WTC11 (cell line): ENCODE measurements around the gene RGS14. TPM values are rescaled to one million over a fixed set of nuclear protein-coding genes. Genes with fewer than 3 reads are reported as not detected.
"Not testable (repeated sequence)": the region's sequence is repeated elsewhere in the genome, so short reads cannot be mapped to it uniquely, and the experiment has no call there.

Source experiments
- ATAC-seq: fragments of 200-7000 bp; cut with Tn5 transposase; 2 replicates; pipeline ENCODE4 v1.10.0; 2021; ENCODE audit warnings: mild to moderate bottlenecking, moderate library complexity
- CTCF ChIA-PET: fragments of 300-600 bp; sonication (Branson Sonifier 250); formaldehyde crosslinking; loops from one replicate; lab custom pipeline; 2021; ENCODE audit warnings: antibody characterized with exemption; lab: Charles Lee
- POLR2A ChIA-PET: fragments of 350-600 bp; sonication (Branson Sonifier 250); formaldehyde crosslinking; loops from one replicate; lab custom pipeline; 2021; ENCODE audit warnings: antibody characterized with exemption; lab: Charles Lee
- DNase-seq: peaks from one replicate; pipeline ENCODE4 v3.0.0; 2021; ENCODE audit warnings: low spot score
- H3K27ac Mint-ChIP-seq: 2 replicates; pipeline ENCODE4 v1.8.0; 2021; ENCODE audit warnings: mixed read lengths
- H3K27me3 Mint-ChIP-seq: 2 replicates; pipeline ENCODE4 v1.8.0; 2021; ENCODE audit warnings: low read depth, mild to moderate bottlenecking, moderate library complexity, mixed read lengths
- H3K36me3 Mint-ChIP-seq: 2 replicates; pipeline ENCODE4 v1.8.0; 2021; ENCODE audit warnings: mixed read lengths
- H3K4me1 Mint-ChIP-seq: 2 replicates; pipeline ENCODE4 v1.8.0; 2022; ENCODE audit warnings: mixed read lengths
- H3K4me3 Mint-ChIP-seq: 2 replicates; pipeline ENCODE4 v1.8.0; 2021; ENCODE audit warnings: mild to moderate bottlenecking, moderate library complexity, mixed read lengths
- H3K9me3 Mint-ChIP-seq: 2 replicates; pipeline ENCODE4 v1.8.0; 2021; ENCODE audit warnings: mixed read lengths
- ATF2 ChIP-seq: sonication (generic); formaldehyde crosslinking; IDR thresholded peaks from 2 replicates; pipeline ENCODE4 v1.8.1; 2022; ENCODE audit warnings: low read depth, missing genetic modification reagents, borderline replicate concordance
- ATF3 ChIP-seq: sonication (generic); formaldehyde crosslinking; conservative IDR thresholded peaks from 2 replicates; pipeline ENCODE4 v1.8.1; 2022; ENCODE audit warnings: mild to moderate bottlenecking, missing genetic modification reagents
- CBFB ChIP-seq: sonication (generic); formaldehyde crosslinking; IDR thresholded peaks from 2 replicates; pipeline ENCODE4 v1.8.1; 2022; ENCODE audit warnings: mild to moderate bottlenecking, low read depth, missing genetic modification reagents
- E2F4 ChIP-seq: sonication (generic); formaldehyde crosslinking; IDR thresholded peaks from 2 replicates; pipeline ENCODE4 v1.8.1; 2022; ENCODE audit warnings: low read depth, mild to moderate bottlenecking, moderate library complexity, missing genetic modification reagents, borderline replicate concordance
- ELF4 ChIP-seq: sonication (generic); formaldehyde crosslinking; IDR thresholded peaks from 2 replicates; pipeline ENCODE4 v1.8.1; 2022; ENCODE audit warnings: low read depth, mild to moderate bottlenecking, moderate library complexity, missing genetic modification reagents
- ETV6 ChIP-seq: sonication (generic); formaldehyde crosslinking; IDR thresholded peaks from 2 replicates; pipeline ENCODE4 v1.8.1; 2022; ENCODE audit warnings: mild to moderate bottlenecking, missing genetic modification reagents
- GABPB1 ChIP-seq: sonication (generic); formaldehyde crosslinking; IDR thresholded peaks from 2 replicates; pipeline ENCODE4 v1.8.1; 2023; ENCODE audit warnings: mild to moderate bottlenecking, missing genetic modification reagents
- IRF2 ChIP-seq: sonication (generic); formaldehyde crosslinking; IDR thresholded peaks from 2 replicates; pipeline ENCODE4 v1.8.0; 2022; ENCODE audit warnings: low read depth, missing genetic modification reagents, borderline replicate concordance
- NFYB ChIP-seq: sonication (generic); formaldehyde crosslinking; conservative IDR thresholded peaks from 2 replicates; pipeline ENCODE4 v1.8.0; 2022; ENCODE audit warnings: low read depth, missing genetic modification reagents
- SMAD4 ChIP-seq: sonication (generic); formaldehyde crosslinking; IDR thresholded peaks from 2 replicates; pipeline ENCODE4 v1.8.0; 2022; ENCODE audit warnings: mild to moderate bottlenecking, missing genetic modification reagents
- SP1 ChIP-seq: sonication (generic); formaldehyde crosslinking; conservative IDR thresholded peaks from 2 replicates; pipeline ENCODE4 v1.8.1; 2022; ENCODE audit warnings: missing genetic modification reagents
- TEAD4 ChIP-seq: sonication (generic); formaldehyde crosslinking; IDR thresholded peaks from 2 replicates; pipeline ENCODE4 v1.8.0; 2022; ENCODE audit warnings: mild to moderate bottlenecking, missing genetic modification reagents
- ZNF232 ChIP-seq: sonication (generic); formaldehyde crosslinking; IDR thresholded peaks from 2 replicates; pipeline ENCODE4 v1.8.0; 2022; ENCODE audit warnings: mild to moderate bottlenecking, missing genetic modification reagents
- ZNF416 ChIP-seq: fragments of 250-450 bp; sonication (Bioruptor Pico); IDR thresholded peaks from 2 replicates; pipeline ENCODE4 v1.9.0; 2021; ENCODE audit warnings: mild to moderate bottlenecking, inconsistent platforms
- ZNF423 ChIP-seq: fragments of 250-450 bp; sonication (Bioruptor Pico); IDR thresholded peaks from 2 replicates; pipeline ENCODE4 v2.1.2; 2022; ENCODE audit warnings: mild to moderate bottlenecking, moderate library complexity
- ZSCAN18 ChIP-seq: fragments of 250-450 bp; sonication (Bioruptor Pico); IDR thresholded peaks from 2 replicates; pipeline ENCODE4 v2.1.2; 2022; ENCODE audit warnings: mild to moderate bottlenecking, moderate library complexity
- total RNA-seq: library from RNA; stranded (reverse); gene quantifications from 3 replicates; pipeline ENCODE4 v1.2.3, GENCODE V29; 2021

Gene RGS14
- total RNA-seq, 1 experiment from 2014 or later = 74.6 TPM

- TF ChIP-seq ATF2 (CRISPR knock-in tag) (no peak), CBFB (CRISPR knock-in tag) (no peak), NFYB (CRISPR knock-in tag) (no peak), ZNF416 (CRISPR knock-in tag) (no peak)
- TF ChIP-seq, all 79 proteins: peak for 0
Observed at GRCh38 chr5:177359451-177359851, 1.7 kb downstream of the RGS14 start (continued).

GRCh38 chr5:177359860-177360259, 2.1 kb downstream of the RGS14 start:
- H3K27me3 Mint-ChIP-seq = peaks cover 29% of the 10 kb centered on the region
- no peaks in the 10 kb centered on the region for H3K36me3 Mint-ChIP-seq
- TF ChIP-seq ZSCAN18 (CRISPR knock-in tag) (no peak), ATF3 (no peak), GABPB1 (CRISPR knock-in tag) (no peak), IRF2 (CRISPR knock-in tag) (no peak), ELF4 (CRISPR knock-in tag) (no peak), SP1 (CRISPR knock-in tag) (no peak), SMAD4 (CRISPR knock-in tag) (no peak), TEAD4 (CRISPR knock-in tag) (no peak), ZNF232 (no peak), ZNF423 (no peak), NFYB (CRISPR knock-in tag) (no peak), E2F4 (no peak), ETV6 (CRISPR knock-in tag) (no peak)
- H3K4me1 Mint-ChIP-seq = peaks cover 25% of the 10 kb centered on the region
- POLR2A ChIA-PET = interaction anchor here (0.6 kb wide), 1 partner anchor 8 kb away, joined by 3 read pairs; no protein-coding TSS in a partner anchor
- H3K9me3 Mint-ChIP-seq = peaks cover 11% of the 10 kb centered on the region
- ATAC-seq (no peak), DNase-seq (no peak)
- H3K4me3 Mint-ChIP-seq = no peak overlapping the region
- no peak overlapping the region for H3K27ac Mint-ChIP-seq
- CTCF ChIA-PET = interaction anchor here (1.0 to 4.6 kb wide), 8 partner anchors 9 to 50 kb away, joined by 3 to 26 read pairs (median 5); no protein-coding TSS in a partner anchor

GRCh38 chr5:177360740-177361139, 3.0 kb downstream of the RGS14 start:
- H3K27ac Mint-ChIP-seq, H3K4me3 Mint-ChIP-seq, ATAC-seq, H3K36me3 Mint-ChIP-seq, DNase-seq, H3K9me3 Mint-ChIP-seq, POLR2A ChIA-PET: not testable (repeated sequence)
- CTCF ChIA-PET = interaction anchor here (1.0 to 4.6 kb wide), 9 partner anchors 8 to 51 kb away, joined by 3 to 26 read pairs (median 4); no protein-coding TSS in a partner anchor
- Mint-ChIP-seq H3K4me1 (peaks cover 32% of the 10 kb centered on the region), H3K27me3 (peaks cover 20% of the 10 kb centered on the region)
